HepG2 (cell line): ENCODE data around the gene YIF1A. TPM values are rescaled to one million over a fixed set of nuclear protein-coding genes. Genes with fewer than 3 reads are reported as not detected.
A peak's percentile ranks its signal among the peaks of the same experiment; 100 is the strongest.

Experiments used
- E2F1 ChIP-seq: sonication (generic); formaldehyde crosslinking; IDR thresholded peaks from 2 replicates; pipeline ENCODE4 v1.5.0; 2020; ENCODE audit warnings: missing genetic modification reagents
- HOXD1 ChIP-seq: sonication (generic); formaldehyde crosslinking; IDR thresholded peaks from 2 replicates; pipeline ENCODE4 v1.5.0; 2020; ENCODE audit warnings: missing genetic modification reagents
- KDM4B ChIP-seq: sonication (generic); formaldehyde crosslinking; IDR thresholded peaks from 2 replicates; pipeline ENCODE4 v1.4.0; 2020; ENCODE audit warnings: missing genetic modification reagents
- KDM5B ChIP-seq: sonication (generic); formaldehyde crosslinking; IDR thresholded peaks from 2 replicates; pipeline ENCODE4 v1.4.0; 2020; ENCODE audit warnings: missing genetic modification reagents, mild to moderate bottlenecking, borderline replicate concordance
- MIER2 ChIP-seq: IDR thresholded peaks from 2 replicates; pipeline ENCODE4 v1.6.1; 2016; ENCODE audit warnings: missing biosample characterization, missing genetic modification reagents
- MLLT10 ChIP-seq: sonication (generic); formaldehyde crosslinking; IDR thresholded peaks from 2 replicates; pipeline ENCODE4 v1.4.0; 2020; ENCODE audit warnings: missing genetic modification reagents
- NFIB ChIP-seq: sonication (generic); formaldehyde crosslinking; IDR thresholded peaks from 2 replicates; pipeline ENCODE4 v1.9.0; 2021; ENCODE audit warnings: missing genetic modification reagents, mild to moderate bottlenecking, borderline replicate concordance
- PHF8 ChIP-seq: sonication (generic); formaldehyde crosslinking; IDR thresholded peaks from 2 replicates; pipeline ENCODE4 v1.5.0; 2020; ENCODE audit warnings: missing genetic modification reagents
- SIX1 ChIP-seq: sonication (generic); formaldehyde crosslinking; IDR thresholded peaks from 2 replicates; pipeline ENCODE4 v1.4.0; 2020; ENCODE audit warnings: missing genetic modification reagents, borderline replicate concordance
- TEAD2 ChIP-seq: sonication (generic); formaldehyde crosslinking; IDR thresholded peaks from 2 replicates; pipeline ENCODE4 v1.9.0; 2021; ENCODE audit warnings: missing genetic modification reagents
- TFE3 ChIP-seq: IDR thresholded peaks from 2 replicates; pipeline ENCODE4 v1.6.1; 2016
- XBP1 ChIP-seq: sonication (generic); formaldehyde crosslinking; IDR thresholded peaks from 2 replicates; pipeline ENCODE4 v1.5.0; 2020; ENCODE audit warnings: missing genetic modification reagents
- YEATS2 ChIP-seq: sonication (generic); formaldehyde crosslinking; IDR thresholded peaks from 2 replicates; pipeline ENCODE4 v1.4.0; 2020; ENCODE audit warnings: missing genetic modification reagents, borderline replicate concordance
- ZBTB43 ChIP-seq: sonication (generic); formaldehyde crosslinking; conservative IDR thresholded peaks from 2 replicates; pipeline ENCODE4 v1.4.0; 2020; ENCODE audit warnings: missing genetic modification reagents
- ZBTB8A ChIP-seq: sonication (generic); formaldehyde crosslinking; IDR thresholded peaks from 2 replicates; pipeline ENCODE4 v1.4.0; 2020; ENCODE audit warnings: mild to moderate bottlenecking, low read depth, missing genetic modification reagents, borderline replicate concordance
- ZNF180 ChIP-seq: sonication (generic); formaldehyde crosslinking; IDR thresholded peaks from 2 replicates; pipeline ENCODE4 v1.4.0; 2020; ENCODE audit warnings: low read depth, missing genetic modification reagents, borderline replicate concordance
- ZNF253 ChIP-seq: sonication (generic); formaldehyde crosslinking; IDR thresholded peaks from 2 replicates; pipeline ENCODE4 v1.8.0; 2022; ENCODE audit warnings: mild to moderate bottlenecking, missing genetic modification reagents, borderline replicate concordance
- ZNF773 ChIP-seq: sonication (generic); formaldehyde crosslinking; IDR thresholded peaks from 2 replicates; pipeline ENCODE4 v1.4.0; 2020; ENCODE audit warnings: missing genetic modification reagents, borderline replicate concordance
- ZNF781 ChIP-seq: sonication (generic); formaldehyde crosslinking; IDR thresholded peaks from 2 replicates; pipeline ENCODE4 v1.5.1; 2020; ENCODE audit warnings: borderline replicate concordance, mild to moderate bottlenecking, missing genetic modification reagents; ENCODE audit errors: not compliant biosample characterization
- ZNF841 ChIP-seq: sonication (generic); formaldehyde crosslinking; IDR thresholded peaks from 2 replicates; pipeline ENCODE4 v1.8.1; 2023; ENCODE audit warnings: missing genetic modification reagents, borderline replicate concordance
- ZNF878 ChIP-seq: sonication (generic); formaldehyde crosslinking; IDR thresholded peaks from 2 replicates; pipeline ENCODE4 v1.8.1; 2023; ENCODE audit warnings: mild to moderate bottlenecking, missing genetic modification reagents, moderate library complexity
- ZNF879 ChIP-seq: sonication (generic); formaldehyde crosslinking; IDR thresholded peaks from 2 replicates; pipeline ENCODE4 v1.8.1; 2023; ENCODE audit warnings: missing genetic modification reagents
- ZXDC ChIP-seq: sonication (generic); formaldehyde crosslinking; IDR thresholded peaks from 2 replicates; pipeline ENCODE4 v1.5.0; 2020; ENCODE audit warnings: mild to moderate bottlenecking, missing genetic modification reagents
- polyA plus RNA-seq, 8 experiments: library from polyadenylated mRNA; depleted of rRNA in 3 of 8; stranded (reverse) in 7 of 8; unstranded in 1 of 8; fragments of >200 nt; fragmentation: Illumina TruSeq in 4 of 8; extraction: Trizol in 4 of 8; gene quantifications; 2 replicates each; pipeline versions ENCODE4 v1.2.1 to v1.2.3, GENCODE V29; 2011 to 2016; ENCODE audit warnings: low read depth in 4 of 8, missing spikeins in 1 of 8, mixed read lengths in 1 of 8; ENCODE audit not compliant: insufficient read depth in 1 of 8
- total RNA-seq, 5 experiments: library from RNA; depleted of rRNA; stranded (reverse); fragments of >200 nt; fragmentation: Illumina TruSeq; extraction: Trizol; gene quantifications; 2 replicates each; pipeline ENCODE4 v1.2.3, GENCODE V29; 2016; ENCODE audit warnings: low read depth in 1 of 5

Gene YIF1A
- total and polyA plus RNA-seq, 2 of the 13 experiments (the other 11 are each of a cell fraction or from before 2014, with no cell fraction given) = 133 to 145 TPM

GRCh38 chr11:66328302-66329144 lies 39.6 kb upstream of the YIF1A start (continued):
- no peak for TF ChIP-seq ZXDC (CRISPR knock-in tag)
- TF ChIP-seq TEAD2 (CRISPR knock-in tag) = no peak
- peak; percentile 89 for TF ChIP-seq KDM4B (CRISPR knock-in tag)
- TF ChIP-seq KDM5B (CRISPR knock-in tag) = no peak; the same call in 1 of the 2 replicates
- TF ChIP-seq ZBTB8A (CRISPR knock-in tag) = no peak
- TF ChIP-seq MLLT10 = no peak
- no peak for TF ChIP-seq ZNF180 (CRISPR knock-in tag)
- no peak for TF ChIP-seq ZNF841
- no peak for TF ChIP-seq SIX1 (CRISPR knock-in tag)
- peak; percentile 80; the same call in 1 of the 2 replicates for TF ChIP-seq MIER2 (CRISPR knock-in tag)
- TF ChIP-seq PHF8 = peak; percentile 41; the same call in 1 of the 2 replicates
- no peak for TF ChIP-seq HOXD1 (CRISPR knock-in tag)
- TF ChIP-seq XBP1 (CRISPR knock-in tag) = no peak
- no peak for TF ChIP-seq E2F1 (CRISPR knock-in tag)
- no peak for TF ChIP-seq ZNF253 (CRISPR knock-in tag)
- peak; percentile 68 for TF ChIP-seq TFE3 (CRISPR knock-in tag)
- no peak for TF ChIP-seq ZNF781 (CRISPR knock-in tag)
- TF ChIP-seq NFIB (CRISPR knock-in tag) = no peak
- TF ChIP-seq ZNF879 (CRISPR knock-in tag) = no peak
- no peak for TF ChIP-seq ZNF773 (CRISPR knock-in tag)
- peak; percentile 83; the same call in 1 of the 2 replicates for TF ChIP-seq YEATS2 (CRISPR knock-in tag)
- no peak for TF ChIP-seq ZBTB43 (CRISPR knock-in tag)
- TF ChIP-seq ZNF878 (CRISPR knock-in tag) = peak; percentile 64; the same call in 1 of the 2 replicates
